ENCODE data around the gene TRMT112. TPM values are rescaled to one million over a fixed set of nuclear protein-coding genes. Genes with fewer than 3 reads are reported as not detected.

The TRMT112 gene
- polyA plus RNA-seq, 4 donors = 208 to 244 (median 221) TPM

DNA sequence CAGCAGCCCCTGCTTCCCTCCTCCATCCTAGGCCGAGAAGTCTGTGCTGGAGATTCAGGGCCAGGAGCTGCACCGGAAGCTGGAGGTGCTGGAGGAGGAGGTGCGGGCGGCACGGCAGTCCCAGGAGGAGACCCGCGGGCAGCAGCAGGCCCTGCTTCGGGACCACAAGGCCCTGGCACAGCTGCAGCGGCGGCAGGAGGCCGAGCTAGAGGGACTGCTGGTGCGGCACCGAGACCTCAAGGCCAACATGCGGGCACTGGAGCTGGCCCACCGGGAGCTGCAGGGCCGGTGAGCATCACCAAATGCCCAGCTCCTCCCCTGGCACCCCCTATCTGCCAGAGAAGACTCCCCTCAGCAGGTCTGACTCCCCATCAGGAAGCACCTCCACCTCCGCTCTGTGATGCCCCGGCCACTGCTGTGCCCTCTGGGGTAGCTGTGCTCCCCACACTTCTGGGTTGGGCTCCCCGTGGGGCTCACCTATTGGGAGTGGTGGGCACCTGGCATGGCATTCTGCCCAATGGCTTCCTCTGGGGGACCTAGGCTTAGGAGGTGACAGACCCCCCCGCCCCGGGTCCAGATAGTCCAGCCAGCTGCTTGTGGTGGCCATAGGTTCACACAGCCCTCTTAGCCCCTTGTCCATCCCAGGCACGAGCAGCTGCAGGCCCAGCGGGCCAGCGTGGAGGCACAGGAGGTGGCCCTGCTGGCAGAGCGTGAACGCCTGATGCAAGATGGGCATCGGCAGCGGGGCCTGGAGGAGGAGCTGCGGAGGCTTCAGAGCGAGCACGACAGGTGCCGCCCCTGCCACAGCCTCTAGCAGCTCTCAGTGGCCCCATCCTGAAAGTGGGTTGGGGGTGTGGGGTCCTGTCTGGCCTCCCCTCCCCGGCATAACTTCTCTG, 35.0 kb upstream of the TRMT112 start:
- no peak for DNase-seq (ENCODE audit: low read depth in 4 of 4, low spot score in 3 of 4)

DNA sequence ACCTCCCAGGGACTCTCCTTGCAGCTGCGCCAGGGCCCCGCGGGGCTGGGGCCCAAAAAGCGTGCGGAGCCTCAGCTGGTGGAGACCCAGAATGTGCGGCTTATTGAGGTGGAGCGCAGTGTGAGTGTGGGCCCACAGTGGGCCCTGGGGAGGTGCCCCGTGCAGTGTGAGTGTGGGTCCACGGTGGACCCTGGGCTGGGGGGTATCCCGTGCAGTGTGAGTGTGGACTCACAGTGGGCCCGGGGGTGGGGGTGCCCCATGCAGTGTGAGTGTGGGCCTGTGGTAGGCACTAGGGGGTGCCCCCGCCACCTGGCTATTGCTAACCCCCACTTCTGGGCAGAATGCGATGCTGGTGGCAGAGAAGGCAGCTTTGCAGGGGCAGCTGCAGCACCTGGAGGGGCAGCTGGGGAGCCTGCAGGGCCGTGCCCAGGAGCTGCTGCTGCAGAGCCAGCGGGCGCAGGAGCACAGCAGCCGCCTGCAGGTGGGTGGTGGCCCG, 33.8 kb upstream of the TRMT112 start:
- DNase-seq (ENCODE audit: low read depth in 4 of 4, low spot score in 3 of 4) = no peak

DNA sequence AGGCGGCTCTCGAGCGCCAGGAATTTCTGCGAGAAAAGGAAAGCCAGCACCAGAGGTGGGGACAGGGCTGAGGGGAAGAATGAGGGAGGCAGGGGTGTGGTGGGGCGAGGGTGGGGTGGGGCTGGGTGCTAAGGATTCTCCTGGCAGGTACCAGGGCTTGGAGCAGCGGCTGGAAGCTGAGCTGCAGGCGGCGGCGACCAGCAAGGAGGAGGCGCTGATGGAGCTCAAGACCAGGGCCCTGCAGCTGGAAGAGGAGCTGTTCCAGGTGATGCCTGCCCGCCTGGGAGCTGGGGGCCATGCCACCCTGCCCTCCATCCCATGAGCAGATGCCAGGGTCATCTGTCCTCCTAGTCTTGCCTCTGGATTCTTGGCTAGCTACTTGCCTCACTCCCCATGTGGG, 32.0 kb upstream of the TRMT112 start:
- DNase-seq (ENCODE audit: low read depth in 4 of 4, low spot score in 3 of 4) = no peak

- DNase-seq (ENCODE audit: low read depth in 4 of 4, low spot score in 3 of 4) = no peak
Observed at GRCh38 chr11:64349025-64349387, 31.6 kb upstream of the TRMT112 start.

- no peak for DNase-seq (ENCODE audit: low read depth in 4 of 4, low spot score in 3 of 4)
Observed at GRCh38 chr11:64348383-64349024, 31.1 kb upstream of the TRMT112 start.

GRCh38 chr11:64347193-64347867, 30.0 kb upstream of the TRMT112 start:
- no peak for DNase-seq (ENCODE audit: low read depth in 4 of 4, low spot score in 3 of 4)

GRCh38 chr11:64344787-64345186, 27.4 kb upstream of the TRMT112 start:
- no peak for DNase-seq (ENCODE audit: low read depth in 4 of 4, low spot score in 3 of 4)

- DNase-seq (ENCODE audit: low read depth in 4 of 4, low spot score in 3 of 4) = no peak
Observed at GRCh38 chr11:64343767-64344559, 26.6 kb upstream of the TRMT112 start.

DNA sequence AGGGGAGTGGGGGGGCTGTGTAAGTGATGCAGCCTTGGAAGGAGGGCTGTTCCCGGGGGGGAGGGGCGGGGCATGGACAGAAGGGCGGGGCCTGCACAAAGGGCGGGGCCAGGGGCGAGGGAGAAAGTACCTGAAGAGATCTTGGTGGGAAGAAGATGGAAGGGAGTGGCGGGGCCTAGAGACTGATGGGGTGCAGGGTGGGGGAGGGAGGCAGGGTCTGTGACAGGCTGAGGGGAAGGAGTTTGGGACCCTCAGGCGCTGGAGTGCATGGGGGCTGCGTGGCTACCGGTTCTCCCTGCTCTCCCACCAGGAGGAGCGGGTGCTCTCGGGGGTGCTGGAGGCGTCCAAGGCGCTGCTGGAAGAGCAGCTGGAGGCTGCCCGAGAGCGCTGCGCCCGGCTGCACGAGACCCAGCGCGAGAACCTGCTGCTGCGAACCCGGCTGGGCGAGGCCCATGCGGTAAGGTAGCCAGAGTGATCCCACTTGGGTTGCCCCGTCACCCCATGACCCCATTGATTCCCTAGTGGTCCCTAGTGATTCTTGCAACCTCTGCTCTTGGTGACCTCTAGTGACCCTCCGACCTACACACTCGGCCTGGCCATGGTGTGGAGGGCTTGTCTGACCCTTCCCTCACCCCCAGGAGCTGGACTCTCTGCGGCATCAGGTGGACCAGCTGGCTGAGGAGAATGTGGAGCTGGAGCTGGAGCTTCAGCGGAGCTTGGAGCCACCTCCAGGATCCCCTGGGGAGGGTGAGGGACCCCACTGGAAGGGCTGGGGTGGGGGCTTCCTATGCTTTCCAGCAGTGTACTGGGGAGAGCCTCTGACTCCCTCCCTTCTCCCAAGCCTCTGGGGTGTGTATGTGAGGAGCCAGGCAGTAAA, 25.7 kb upstream of the TRMT112 start:
- no peak for DNase-seq (ENCODE audit: low read depth in 4 of 4, low spot score in 3 of 4)

- peak in 1 of 4 donors; percentile 55 for DNase-seq (ENCODE audit: low read depth in 4 of 4, low spot score in 3 of 4)
Observed at GRCh38 chr11:64341851-64342791, 24.8 kb upstream of the TRMT112 start.

DNA sequence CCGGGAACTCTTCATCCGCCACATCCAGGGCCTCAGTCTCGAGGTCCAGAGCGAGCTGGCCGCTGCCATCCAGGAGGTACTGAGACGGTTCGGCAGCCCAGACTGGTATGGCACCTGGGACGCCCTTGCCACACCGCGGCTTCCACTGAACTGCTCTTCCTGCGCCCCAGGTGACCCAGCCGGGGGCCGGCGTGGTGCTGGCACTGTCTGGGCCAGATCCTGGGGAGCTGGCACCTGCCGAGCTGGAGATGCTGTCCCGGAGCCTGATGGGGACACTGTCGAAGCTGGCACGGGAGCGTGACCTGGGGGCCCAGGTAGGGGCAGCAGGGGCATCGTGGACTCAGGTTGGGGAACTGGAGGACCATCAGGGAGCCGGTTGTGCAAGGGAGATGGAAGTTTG, 24.1 kb upstream of the TRMT112 start:
- DNase-seq (ENCODE audit: low read depth in 4 of 4, low spot score in 3 of 4) = no peak

DNA sequence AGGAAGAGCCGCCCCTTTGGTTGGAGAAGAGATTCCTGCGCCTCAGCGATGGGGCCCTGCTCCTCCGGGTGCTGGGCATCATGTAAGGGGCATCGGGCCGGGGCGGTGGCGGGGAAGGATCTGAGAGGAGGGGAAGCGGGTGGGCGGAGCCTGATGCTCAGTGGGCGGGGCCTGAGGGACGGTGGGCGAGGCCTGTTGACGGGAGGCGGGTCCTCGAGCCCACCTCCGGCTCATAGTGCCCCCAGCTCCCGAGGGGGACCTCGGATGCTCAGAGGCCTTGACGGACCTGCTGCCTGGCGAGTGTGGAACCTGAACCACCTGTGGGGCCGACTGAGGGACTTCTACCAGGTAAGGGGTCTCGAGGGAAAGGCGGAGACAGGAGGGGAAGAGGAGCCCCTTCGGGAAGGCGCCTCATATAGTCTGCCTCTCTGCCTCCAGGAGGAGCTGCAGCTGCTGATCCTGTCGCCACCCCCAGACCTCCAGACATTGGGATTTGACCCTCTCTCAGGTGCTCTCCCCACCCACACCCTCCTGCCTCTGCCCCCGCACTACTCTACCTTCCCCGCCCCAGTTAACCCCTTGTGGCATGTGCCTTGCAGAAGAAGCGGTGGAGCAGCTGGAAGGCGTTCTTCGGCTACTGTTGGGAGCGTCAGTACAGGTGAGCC, 23.4 kb upstream of the TRMT112 start:
- DNase-seq (ENCODE audit: low read depth in 4 of 4, low spot score in 3 of 4) = no peak

- DNase-seq (ENCODE audit: low read depth in 4 of 4, low spot score in 3 of 4) = no peak
Observed at GRCh38 chr11:64339754-64340408, 22.5 kb upstream of the TRMT112 start, which contains the start of gene CCDC88B. CCDC88B (plus strand) TSS chr11:64340204; CDS start chr11:64340267, 63 bp downstream.

DNA sequence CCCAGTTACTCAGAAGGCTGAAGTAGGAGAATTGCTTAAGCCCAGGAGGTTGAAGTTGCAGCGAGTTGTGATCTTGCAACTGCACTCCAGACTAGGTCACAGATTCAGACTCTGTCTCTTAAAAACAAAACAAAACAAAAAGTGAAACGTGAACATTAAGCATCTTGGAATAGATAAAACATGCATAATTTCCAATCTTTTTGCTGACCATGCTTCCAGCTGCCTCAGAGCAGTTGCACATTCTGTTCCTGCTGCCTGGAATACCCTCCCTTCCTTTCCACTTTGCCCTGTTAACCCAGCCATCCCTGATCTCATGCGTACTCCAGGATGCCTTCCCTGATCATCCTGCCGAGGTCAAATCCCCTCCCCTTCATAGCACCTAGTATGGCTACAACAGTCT, 21.9 kb upstream of the TRMT112 start:
- DNase-seq (ENCODE audit: low read depth in 4 of 4, low spot score in 3 of 4) = no peak

DNA sequence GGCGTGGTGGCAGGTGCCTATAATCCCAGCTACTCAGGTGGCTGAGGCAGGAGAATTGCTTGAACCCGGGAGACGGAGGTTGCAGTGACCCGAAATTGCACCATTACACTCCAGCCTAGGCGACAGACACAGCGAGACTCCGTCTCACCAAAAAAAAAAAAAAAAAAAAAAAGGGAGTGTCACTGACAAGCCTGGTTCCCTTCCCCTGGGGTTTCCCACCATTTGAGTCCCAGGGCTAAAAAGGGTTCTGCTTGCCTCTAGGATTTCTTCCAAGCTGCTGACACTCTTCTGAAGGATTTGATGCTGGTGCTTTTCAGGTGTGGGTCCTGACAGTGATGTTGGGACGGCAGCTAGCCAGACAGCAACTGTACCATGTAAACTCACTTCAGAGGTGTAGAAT, 21.4 kb upstream of the TRMT112 start:
- no peak for DNase-seq (ENCODE audit: low read depth in 4 of 4, low spot score in 3 of 4)

GRCh38 chr11:64337538-64338249, 20.3 kb upstream of the TRMT112 start:
- DNase-seq (ENCODE audit: low read depth in 4 of 4, low spot score in 3 of 4) = no peak

Measured in left renal pelvis (tissue), 4 donors.